Measurements from ENCODE around the gene ASTN2. TPM values are rescaled to one million over a fixed set of nuclear protein-coding genes. Genes with fewer than 3 reads are reported as not detected.

ASTN2 gene
- polyA plus RNA-seq, 2 of the 4 experiments (the other 2 are of a cell fraction), result 5.8 to 11.6 TPM

DNA sequence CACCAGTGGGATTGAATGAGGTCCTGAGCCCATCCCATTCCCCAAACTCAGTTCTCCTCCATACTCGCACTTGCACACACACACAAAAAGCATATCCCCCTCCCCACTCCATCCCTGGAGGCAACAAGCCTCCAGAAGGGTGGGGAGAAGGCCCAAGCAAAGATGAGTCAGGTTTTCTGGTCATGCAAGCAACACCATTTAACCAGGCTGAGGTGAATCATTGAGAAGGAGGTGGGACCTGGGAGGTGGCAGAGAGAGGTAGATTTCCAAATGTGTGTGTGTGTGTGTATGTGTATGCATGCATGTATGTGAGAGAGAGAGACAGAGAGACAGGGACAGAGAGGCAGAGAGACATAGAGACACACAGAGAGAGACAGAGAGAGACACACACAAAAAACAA lies 913.0 kb downstream of the ASTN2 start:
- ChIA-PET CTCF (no interaction called here), POLR2A (no interaction called here)
- DNase-seq (ENCODE audit: low read depth in 1 of 2, low spot score in 1 of 2) (peak; percentile 48 to 66), ATAC-seq (peak; percentile 60 to 76), FAIRE-seq (no peak)
- WGBS (ENCODE audit: missing lambda C conversion rate), result 33% methylated on average over 1 of the region's 1 CpG
- peaks cover 68% of the 10 kb centered on the region for H3K4me1 ChIP-seq
- peak overlapping the region; percentile 47 for H3K4me2 ChIP-seq
- H3K9me3 ChIP-seq, result no peaks in the 10 kb centered on the region
- peak overlapping the region; percentile 74 to 90 for H3K27ac ChIP-seq
- no peak overlapping the region for H3K4me3 ChIP-seq
- TF ChIP-seq RFX5 (IDR thresholded peaks at IDR 0.05) (no peak), MAFK (IDR thresholded peaks at IDR 0.05; ENCODE audit: partially characterized antibody) (peak; percentile 26), GATA3 (IDR thresholded peaks at IDR 0.05; ENCODE audit: borderline replicate concordance) (no peak), JUN (IDR thresholded peaks at IDR 0.05) (no peak), MAX (IDR thresholded peaks at IDR 0.05) (no peak), CBX8 (IDR thresholded peaks at IDR 0.05) (no peak), SREBF2 (IDR thresholded peaks at IDR 0.05) (no peak), FOSL2 (IDR thresholded peaks at IDR 0.05) (peak; percentile 70), FOSL2 (CRISPR knock-in tag; IDR thresholded peaks at IDR 0.05) (peak; percentile 69), JUNB (IDR thresholded peaks at IDR 0.05) (peak; percentile 48; the same call in 1 of the 2 replicates), RCOR1 (IDR thresholded peaks at IDR 0.05; ENCODE audit: low read depth, low read length) (no peak), CEBPB (IDR thresholded peaks at IDR 0.05) (no peak), EHF (CRISPR knock-in tag; IDR thresholded peaks at IDR 0.05) (no peak)
- TF ChIP-seq, protein P1, sequence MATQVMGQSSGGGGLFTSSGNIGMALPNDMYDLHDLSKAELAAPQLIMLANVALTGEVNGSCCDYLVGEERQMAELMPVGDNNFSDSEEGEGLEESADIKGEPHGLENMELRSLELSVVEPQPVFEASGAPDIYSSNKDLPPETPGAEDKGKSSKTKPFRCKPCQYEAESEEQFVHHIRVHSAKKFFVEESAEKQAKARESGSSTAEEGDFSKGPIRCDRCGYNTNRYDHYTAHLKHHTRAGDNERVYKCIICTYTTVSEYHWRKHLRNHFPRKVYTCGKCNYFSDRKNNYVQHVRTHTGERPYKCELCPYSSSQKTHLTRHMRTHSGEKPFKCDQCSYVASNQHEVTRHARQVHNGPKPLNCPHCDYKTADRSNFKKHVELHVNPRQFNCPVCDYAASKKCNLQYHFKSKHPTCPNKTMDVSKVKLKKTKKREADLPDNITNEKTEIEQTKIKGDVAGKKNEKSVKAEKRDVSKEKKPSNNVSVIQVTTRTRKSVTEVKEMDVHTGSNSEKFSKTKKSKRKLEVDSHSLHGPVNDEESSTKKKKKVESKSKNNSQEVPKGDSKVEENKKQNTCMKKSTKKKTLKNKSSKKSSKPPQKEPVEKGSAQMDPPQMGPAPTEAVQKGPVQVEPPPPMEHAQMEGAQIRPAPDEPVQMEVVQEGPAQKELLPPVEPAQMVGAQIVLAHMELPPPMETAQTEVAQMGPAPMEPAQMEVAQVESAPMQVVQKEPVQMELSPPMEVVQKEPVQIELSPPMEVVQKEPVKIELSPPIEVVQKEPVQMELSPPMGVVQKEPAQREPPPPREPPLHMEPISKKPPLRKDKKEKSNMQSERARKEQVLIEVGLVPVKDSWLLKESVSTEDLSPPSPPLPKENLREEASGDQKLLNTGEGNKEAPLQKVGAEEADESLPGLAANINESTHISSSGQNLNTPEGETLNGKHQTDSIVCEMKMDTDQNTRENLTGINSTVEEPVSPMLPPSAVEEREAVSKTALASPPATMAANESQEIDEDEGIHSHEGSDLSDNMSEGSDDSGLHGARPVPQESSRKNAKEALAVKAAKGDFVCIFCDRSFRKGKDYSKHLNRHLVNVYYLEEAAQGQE (IDR thresholded peaks at IDR 0.05), result no peak
- TF ChIP-seq, protein P2, sequence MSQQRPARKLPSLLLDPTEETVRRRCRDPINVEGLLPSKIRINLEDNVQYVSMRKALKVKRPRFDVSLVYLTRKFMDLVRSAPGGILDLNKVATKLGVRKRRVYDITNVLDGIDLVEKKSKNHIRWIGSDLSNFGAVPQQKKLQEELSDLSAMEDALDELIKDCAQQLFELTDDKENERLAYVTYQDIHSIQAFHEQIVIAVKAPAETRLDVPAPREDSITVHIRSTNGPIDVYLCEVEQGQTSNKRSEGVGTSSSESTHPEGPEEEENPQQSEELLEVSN (IDR thresholded peaks at IDR 0.05; ENCODE audit: borderline replicate concordance, low read depth), result no peak

- H3K4me2 ChIP-seq, result peak overlapping the region; percentile 58
- no peaks in the 10 kb centered on the region for H3K9me3 ChIP-seq
- WGBS (ENCODE audit: missing lambda C conversion rate), result 30% methylated on average over 5 of the region's 5 CpGs
- peaks cover 66% of the 10 kb centered on the region for H3K4me1 ChIP-seq
- CTCF ChIA-PET, result interaction anchor here (1.3 to 1.8 kb wide), 2 partner anchors 13 to 72 kb away, joined by 4 to 6 read pairs; no protein-coding TSS in a partner anchor
- DNase-seq (ENCODE audit: low read depth in 1 of 2, low spot score in 1 of 2), result peak; percentile 81 to 82
- POLR2A ChIA-PET, result interaction anchor here (0.6 kb wide), 2 partner anchors 42 to 49 kb away, joined by 3 read pairs; no protein-coding TSS in a partner anchor
- FAIRE-seq, result peak; percentile 93
- peak overlapping the region; percentile 74 to 85 for H3K27ac ChIP-seq
- ATAC-seq, result peak; percentile 94 to 95
- H3K4me3 ChIP-seq, result no peak overlapping the region
- TF ChIP-seq POLR2AphosphoS2 (conservative IDR thresholded peaks at IDR 0.05; ENCODE audit: low read length) (no peak), EP300 (IDR thresholded peaks at IDR 0.05) (peak; percentile 45 to 80; a peak in 2 of 5 replicates), RFX5 (IDR thresholded peaks at IDR 0.05) (no peak), RAD21 (conservative IDR thresholded peaks at IDR 0.05 in 1 of 2, IDR thresholded peaks at IDR 0.05 in 1 of 2) (peak in 1 of 2 experiments; percentile 45; a peak in 3 of 5 replicates), CEBPB (IDR thresholded peaks at IDR 0.05) (peak; percentile 61 to 78; a peak in 3 of 4 replicates), SMC3 (IDR thresholded peaks at IDR 0.05) (peak; percentile 33; the same call in 2 of the 3 replicates), MAX (IDR thresholded peaks at IDR 0.05) (0 out of 2 replicates have a peak, but pooled peaks have one; percentile 28), BHLHE40 (IDR thresholded peaks at IDR 0.05; ENCODE audit: low read depth, low read length) (peak; percentile 77), JUN (IDR thresholded peaks at IDR 0.05) (peak; percentile 52 to 56; a peak in 3 of 5 replicates), HOXB13 (CRISPR knock-in tag; IDR thresholded peaks at IDR 0.05; ENCODE audit: low read depth) (0 out of 2 replicates have a peak, but pooled peaks have one; percentile 34), RCOR1 (IDR thresholded peaks at IDR 0.05; ENCODE audit: low read depth, low read length) (no peak), JUNB (IDR thresholded peaks at IDR 0.05) (peak; percentile 82), CTCF (IDR thresholded peaks at IDR 0.05) (no peak), ZFP36 (IDR thresholded peaks at IDR 0.05; ENCODE audit: borderline replicate concordance, partially characterized antibody) (no peak), FOSL2 (IDR thresholded peaks at IDR 0.05) (peak; percentile 69; the same call in 1 of the 2 replicates), FOSL2 (CRISPR knock-in tag; IDR thresholded peaks at IDR 0.05) (peak; percentile 63), HMGXB4 (CRISPR knock-in tag; IDR thresholded peaks at IDR 0.05; ENCODE audit: borderline replicate concordance) (no peak)
Measured at GRCh38 chr9:116499986-116500871, 914.6 kb downstream of the ASTN2 start.
